ENCODE measurements around the gene FYCO1. TPM values are rescaled to one million over a fixed set of nuclear protein-coding genes. Genes with fewer than 3 reads are reported as not detected.

The FYCO1 gene
- total RNA-seq, 1 experiment from 2014 or later: 10.9 TPM

DNA sequence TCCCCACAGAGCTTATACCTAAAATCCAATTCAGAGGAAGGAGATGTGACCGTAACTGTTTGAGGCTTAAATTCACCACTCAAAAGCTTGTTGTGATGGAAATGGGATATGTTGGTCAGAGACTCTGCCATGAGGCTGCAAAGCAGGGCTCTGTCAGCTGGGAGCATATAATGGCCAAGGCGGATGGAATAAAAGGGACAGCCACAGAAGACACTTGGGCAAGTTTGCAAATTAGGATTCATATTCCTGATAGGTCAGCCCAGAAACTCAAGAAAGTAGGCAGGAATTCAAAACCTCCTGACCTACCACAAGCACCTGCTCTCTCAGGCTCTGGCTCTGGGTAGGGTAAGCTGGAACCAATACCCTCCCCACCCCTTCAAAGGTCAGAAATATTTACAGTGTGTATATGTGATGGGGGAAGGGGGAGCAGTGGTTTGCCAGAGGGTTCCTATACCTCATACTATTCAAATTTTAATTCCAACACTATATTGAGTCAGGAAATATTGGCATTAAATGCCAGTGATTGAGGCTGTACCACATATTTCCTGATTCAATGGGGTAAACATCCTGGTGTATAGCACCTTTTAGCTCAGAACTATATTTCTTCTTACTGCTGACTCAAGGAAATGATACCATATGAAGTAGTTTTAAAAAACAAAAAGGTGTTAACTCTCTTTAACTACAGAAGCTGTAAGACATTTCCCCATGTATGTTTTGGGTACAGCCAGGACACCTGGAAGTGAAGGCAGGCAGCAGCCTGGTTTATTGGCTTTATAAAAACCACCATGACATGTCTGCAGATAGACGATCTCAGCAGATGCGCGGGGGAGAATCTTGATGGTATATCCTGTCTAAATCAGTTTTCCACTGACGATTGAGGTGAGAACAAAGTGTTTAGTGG lies 19.2 kb downstream of the FYCO1 start:
- POLR2A ChIA-PET: no interaction called here
- H3K27me3 Mint-ChIP-seq (ENCODE audit: insufficient read depth, unreplicated experiment): no peaks in the 10 kb centered on the region
- H3K4me1 Mint-ChIP-seq (ENCODE audit: low read depth, unreplicated experiment): no peaks in the 10 kb centered on the region
- no peak overlapping the region for H3K4me3 ChIP-seq (ENCODE audit: low read depth, low read length)
- H3K27ac Mint-ChIP-seq (ENCODE audit: unreplicated experiment): no peak overlapping the region
- TF ChIP-seq, protein P1, sequence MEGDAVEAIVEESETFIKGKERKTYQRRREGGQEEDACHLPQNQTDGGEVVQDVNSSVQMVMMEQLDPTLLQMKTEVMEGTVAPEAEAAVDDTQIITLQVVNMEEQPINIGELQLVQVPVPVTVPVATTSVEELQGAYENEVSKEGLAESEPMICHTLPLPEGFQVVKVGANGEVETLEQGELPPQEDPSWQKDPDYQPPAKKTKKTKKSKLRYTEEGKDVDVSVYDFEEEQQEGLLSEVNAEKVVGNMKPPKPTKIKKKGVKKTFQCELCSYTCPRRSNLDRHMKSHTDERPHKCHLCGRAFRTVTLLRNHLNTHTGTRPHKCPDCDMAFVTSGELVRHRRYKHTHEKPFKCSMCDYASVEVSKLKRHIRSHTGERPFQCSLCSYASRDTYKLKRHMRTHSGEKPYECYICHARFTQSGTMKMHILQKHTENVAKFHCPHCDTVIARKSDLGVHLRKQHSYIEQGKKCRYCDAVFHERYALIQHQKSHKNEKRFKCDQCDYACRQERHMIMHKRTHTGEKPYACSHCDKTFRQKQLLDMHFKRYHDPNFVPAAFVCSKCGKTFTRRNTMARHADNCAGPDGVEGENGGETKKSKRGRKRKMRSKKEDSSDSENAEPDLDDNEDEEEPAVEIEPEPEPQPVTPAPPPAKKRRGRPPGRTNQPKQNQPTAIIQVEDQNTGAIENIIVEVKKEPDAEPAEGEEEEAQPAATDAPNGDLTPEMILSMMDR (IDR thresholded peaks at IDR 0.05; ENCODE audit: insufficient read depth in 1 of 2, low read depth in 1 of 2, low read length in 1 of 2, severe bottlenecking in 1 of 2, unreplicated experiment in 1 of 2): no peak
- no peak for DNase-seq
- intact Hi-C loops (cut with micrococcal nuclease; ENCODE audit: unreplicated experiment): no loop called here
- no peaks in the 10 kb centered on the region for H3K27me3 ChIP-seq (replicated peaks; ENCODE audit: control insufficient read depth, insufficient read depth, low read length)
- no peaks in the 10 kb centered on the region for H3K9me3 Mint-ChIP-seq (ENCODE audit: unreplicated experiment)
- no peak overlapping the region for H3K4me3 Mint-ChIP-seq (ENCODE audit: unreplicated experiment)
- no peaks in the 10 kb centered on the region for H3K4me1 ChIP-seq
- no peaks in the 10 kb centered on the region; the same call in none of the 2 replicates for H3K36me3 ChIP-seq (ENCODE audit: control insufficient read depth, insufficient read depth, low read length)
- CTCF ChIA-PET: interaction anchor here (1.3 kb wide), 1 partner anchor 38 kb away, joined by 3 read pairs; no protein-coding TSS in a partner anchor
- peaks cover 19% of the 10 kb centered on the region for H3K36me3 Mint-ChIP-seq (ENCODE audit: insufficient read depth, unreplicated experiment)
- BruUV-seq (replicated peaks): no TSS peak
- H3K9me3 ChIP-seq: no peaks in the 10 kb centered on the region

- H3K27me3 Mint-ChIP-seq (ENCODE audit: insufficient read depth, unreplicated experiment): no peaks in the 10 kb centered on the region
- no peaks in the 10 kb centered on the region for H3K27me3 ChIP-seq (replicated peaks; ENCODE audit: control insufficient read depth, insufficient read depth, low read length)
- H3K9me3 Mint-ChIP-seq (ENCODE audit: unreplicated experiment): no peaks in the 10 kb centered on the region
- no peaks in the 10 kb centered on the region for H3K9me3 ChIP-seq
- H3K4me1 ChIP-seq: no peaks in the 10 kb centered on the region
- BruUV-seq (replicated peaks): no TSS peak
- no peak for DNase-seq
- ChIA-PET POLR2A (no interaction called here), CTCF (interaction anchor here (1.3 kb wide), 1 partner anchor 37 kb away, joined by 3 read pairs; no protein-coding TSS in a partner anchor)
- no peak overlapping the region for H3K4me3 Mint-ChIP-seq (ENCODE audit: unreplicated experiment)
- peak overlapping the region; percentile 47 for H3K27ac Mint-ChIP-seq (ENCODE audit: unreplicated experiment)
- H3K4me3 ChIP-seq (ENCODE audit: low read depth, low read length): no peak overlapping the region
- H3K36me3 Mint-ChIP-seq (ENCODE audit: insufficient read depth, unreplicated experiment): peaks cover 13% of the 10 kb centered on the region
- no peaks in the 10 kb centered on the region for H3K4me1 Mint-ChIP-seq (ENCODE audit: low read depth, unreplicated experiment)
- H3K36me3 ChIP-seq (ENCODE audit: control insufficient read depth, insufficient read depth, low read length): no peaks in the 10 kb centered on the region; the same call in none of the 2 replicates
- TF ChIP-seq, protein P1 (IDR thresholded peaks at IDR 0.05; ENCODE audit: insufficient read depth in 1 of 2, low read depth in 1 of 2, low read length in 1 of 2, severe bottlenecking in 1 of 2, unreplicated experiment in 1 of 2): no peak
- intact Hi-C loops (cut with micrococcal nuclease; ENCODE audit: unreplicated experiment): no loop called here
Measured at GRCh38 chr3:45975686-45976085, 19.9 kb downstream of the FYCO1 start.

- ChIA-PET CTCF (no interaction called here), POLR2A (no interaction called here)
- Mint-ChIP-seq H3K27ac (ENCODE audit: unreplicated experiment) (no peak overlapping the region), H3K4me3 (ENCODE audit: unreplicated experiment) (no peak overlapping the region), H3K9me3 (ENCODE audit: unreplicated experiment) (no peaks in the 10 kb centered on the region), H3K36me3 (ENCODE audit: insufficient read depth, unreplicated experiment) (peaks cover 8% of the 10 kb centered on the region), H3K4me1 (ENCODE audit: low read depth, unreplicated experiment) (no peaks in the 10 kb centered on the region), H3K27me3 (ENCODE audit: insufficient read depth, unreplicated experiment) (no peaks in the 10 kb centered on the region)
- TF ChIP-seq, protein P1 (IDR thresholded peaks at IDR 0.05; ENCODE audit: insufficient read depth in 1 of 2, low read depth in 1 of 2, low read length in 1 of 2, severe bottlenecking in 1 of 2, unreplicated experiment in 1 of 2): no peak
- no TSS peak for BruUV-seq (replicated peaks)
- DNase-seq: no peak
- Histone ChIP-seq H3K4me1 (no peaks in the 10 kb centered on the region), H3K9me3 (no peaks in the 10 kb centered on the region), H3K27me3 (replicated peaks; ENCODE audit: control insufficient read depth, insufficient read depth, low read length) (no peaks in the 10 kb centered on the region), H3K36me3 (ENCODE audit: control insufficient read depth, insufficient read depth, low read length) (no peaks in the 10 kb centered on the region; the same call in none of the 2 replicates), H3K4me3 (ENCODE audit: low read depth, low read length) (no peak overlapping the region)
- intact Hi-C loops (cut with micrococcal nuclease; ENCODE audit: unreplicated experiment): no loop called here
Measured at GRCh38 chr3:45974686-45975085, 20.9 kb downstream of the FYCO1 start.
